Erythroblast (primary cell): ENCODE measurements around the gene ULBP2.

Source experiments
- DNase-seq, 2 experiments: peaks; one replicate each; lab custom pipeline; 2025; lab: John Stamatoyannopoulos, UW
- GATA1 ChIP-seq: IDR thresholded peaks from 2 replicates; pipeline ENCODE4 v1.6.1; 2011; ENCODE audit warnings: low read depth, mild to moderate bottlenecking, control low read depth, low read length, moderate library complexity
- POLR2A ChIP-seq: IDR thresholded peaks from 2 replicates; pipeline ENCODE4 v1.6.1; 2011; ENCODE audit warnings: mild to moderate bottlenecking, low read length

Gene ULBP2

DNA sequence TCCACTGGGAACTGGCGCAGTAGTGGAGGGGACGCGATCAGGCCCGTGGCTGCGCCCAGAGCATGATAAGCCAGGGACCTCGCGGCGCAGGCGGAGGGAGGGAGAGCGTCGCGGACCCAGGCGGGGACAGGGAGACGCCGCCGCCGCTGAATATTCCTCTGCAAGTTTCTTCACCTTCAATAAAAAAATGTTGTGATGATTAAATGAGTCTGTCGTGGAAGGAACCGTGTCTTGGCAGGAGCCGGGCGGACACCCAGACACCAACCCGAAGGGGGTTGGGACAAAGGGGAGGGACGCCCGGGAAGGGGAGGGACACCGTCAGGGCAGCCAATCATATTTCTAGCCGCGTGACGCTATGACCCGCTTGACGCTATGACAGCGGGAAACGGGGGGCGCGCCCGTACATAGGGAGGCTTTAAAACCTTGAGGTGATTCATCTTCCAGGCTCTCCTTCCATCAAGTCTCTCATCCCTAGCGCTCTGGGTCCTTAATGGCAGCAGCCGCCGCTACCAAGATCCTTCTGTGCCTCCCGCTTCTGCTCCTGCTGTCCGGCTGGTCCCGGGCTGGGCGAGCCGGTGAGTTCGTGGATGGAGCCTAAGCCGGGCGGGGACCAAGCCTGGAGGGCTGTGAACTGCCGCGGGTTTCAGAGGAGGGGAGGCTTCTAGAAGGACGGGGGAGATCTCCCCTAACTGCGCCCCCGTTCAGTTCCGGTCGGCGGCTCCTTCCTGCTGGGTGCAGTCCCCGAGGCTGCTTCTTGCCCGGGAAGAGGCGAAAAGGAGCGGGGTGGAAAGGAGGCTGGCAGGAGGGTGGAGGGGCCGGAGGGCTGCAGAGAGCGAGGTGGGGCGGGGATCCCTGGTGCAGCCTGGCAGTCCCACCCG is at the start of gene ULBP2:
ULBP2 (plus strand) TSS at position 432 of the 878 bp plus-strand sequence; CDS start at position 491, 59 bp downstream.
- TF ChIP-seq POLR2A = no peak
- no peak for TF ChIP-seq GATA1
- DNase-seq = peak; percentile 81 to 90

- DNase-seq = no peak
- no peak for TF ChIP-seq POLR2A
- TF ChIP-seq GATA1 = no peak
Measured at GRCh38 chr6:149895048-149895590, 46.7 kb upstream of the ULBP2 start.

- peak in 1 of 2 experiments; percentile 6 for DNase-seq
- TF ChIP-seq POLR2A (no peak), GATA1 (no peak)
Measured at GRCh38 chr6:149895833-149896271, 46.0 kb upstream of the ULBP2 start.

DNA sequence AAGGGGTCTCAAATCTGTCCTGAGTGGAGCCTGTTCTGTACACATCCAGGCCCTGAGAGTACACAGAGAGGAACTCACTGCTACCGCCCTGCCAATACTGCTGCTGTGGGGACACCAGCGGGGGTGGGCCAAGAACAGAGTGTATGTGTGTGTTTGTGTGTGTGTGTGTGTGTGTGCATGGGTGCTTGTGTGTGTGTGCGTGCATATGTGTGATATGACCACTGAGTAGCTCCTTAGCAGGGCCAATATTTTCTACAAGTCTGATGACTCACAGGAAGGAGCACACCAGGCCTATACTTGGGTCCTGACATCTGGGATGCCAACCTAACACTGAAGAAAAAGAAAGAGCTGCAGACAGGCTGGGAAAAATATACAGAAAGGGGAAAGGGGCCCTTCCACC is 45.3 kb upstream of the ULBP2 start:
- TF ChIP-seq POLR2A (no peak), GATA1 (no peak)
- DNase-seq = no peak

- DNase-seq = no peak
- TF ChIP-seq GATA1 (no peak), POLR2A (no peak)
Measured at GRCh38 chr6:149897015-149897697, 44.7 kb upstream of the ULBP2 start.

- peak in 1 of 2 experiments; percentile 9 for DNase-seq
Measured at GRCh38 chr6:149897855-149898744, 43.7 kb upstream of the ULBP2 start, which contains the start of gene RAET1E. RAET1E (minus strand) TSS chr6:149898113; CDS start chr6:149890901, 7,212 bp downstream.

DNA sequence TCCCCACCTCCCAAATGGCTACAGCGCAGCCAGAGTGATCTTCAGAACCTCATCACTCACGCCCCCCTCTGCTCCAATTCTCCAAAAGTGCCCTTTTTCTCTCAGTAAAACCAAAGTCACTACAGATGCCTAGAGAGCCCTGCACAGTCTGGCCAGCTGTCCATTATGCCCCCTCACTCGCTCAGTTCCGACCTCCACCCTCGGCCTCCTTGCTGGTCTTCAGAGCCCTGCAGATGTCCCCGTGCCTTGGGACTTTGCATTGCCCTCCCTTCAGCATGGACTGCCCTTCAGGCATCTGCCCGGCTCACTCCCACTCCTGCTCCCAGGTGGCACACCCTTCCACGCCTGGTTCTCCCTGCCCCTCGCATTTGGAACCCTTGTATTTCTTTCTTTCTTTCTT is 42.8 kb upstream of the ULBP2 start:
- DNase-seq = no peak
- TF ChIP-seq POLR2A = no peak
- TF ChIP-seq GATA1 = no peak

More at GRCh38 chr6:149897855-149898744, 43.7 kb upstream of the ULBP2 start, which contains the start of gene RAET1E:
- no peak for TF ChIP-seq GATA1
- no peak for TF ChIP-seq POLR2A

GRCh38 chr6:149899486-149899885 is 42.3 kb upstream of the ULBP2 start:
- no peak for DNase-seq

GRCh38 chr6:149899926-149900619 is 41.7 kb upstream of the ULBP2 start:
- no peak for TF ChIP-seq GATA1
- TF ChIP-seq POLR2A = no peak
- DNase-seq = no peak

More at GRCh38 chr6:149899486-149899885, 42.3 kb upstream of the ULBP2 start:
- TF ChIP-seq POLR2A (no peak), GATA1 (no peak)

- TF ChIP-seq POLR2A = no peak
- TF ChIP-seq GATA1 = no peak
- DNase-seq = no peak
Measured at GRCh38 chr6:149900620-149901443, 41.0 kb upstream of the ULBP2 start.

DNA sequence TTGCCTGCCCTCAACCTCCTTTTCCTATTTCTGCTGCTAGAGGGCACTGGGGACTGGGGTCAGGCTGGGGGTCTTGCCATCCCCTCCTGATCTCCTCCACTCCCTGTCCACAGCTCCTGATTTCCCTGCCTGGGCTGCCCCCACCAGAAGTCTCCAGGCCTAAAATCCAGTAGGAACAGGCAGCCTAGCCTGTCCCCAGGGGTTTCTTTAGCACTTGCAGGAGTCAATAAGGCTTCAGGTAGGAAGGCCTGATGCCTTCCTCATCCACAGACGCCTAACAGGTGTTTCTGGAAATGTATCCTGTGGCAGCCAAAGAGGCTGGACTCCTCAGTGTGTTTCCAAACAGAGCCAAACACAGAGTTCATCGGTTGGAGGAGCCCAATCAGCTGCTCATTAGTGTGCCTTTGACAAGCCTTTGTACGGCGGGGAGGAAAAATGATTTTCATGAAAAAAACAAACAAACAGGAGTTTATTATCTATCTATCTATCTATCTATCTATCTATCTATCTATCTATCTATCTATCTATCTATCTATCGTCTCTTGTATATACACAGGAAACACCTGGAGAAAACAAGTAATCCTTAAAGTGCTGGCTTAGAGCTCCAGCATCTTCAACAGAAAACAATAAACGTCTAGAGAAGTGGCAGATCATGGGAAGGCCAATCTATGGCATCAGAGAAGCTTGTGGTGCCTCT is 40.2 kb upstream of the ULBP2 start:
- no peak for DNase-seq
- TF ChIP-seq POLR2A (no peak), GATA1 (no peak)
